HTERT RPE-1 (cell line): ENCODE measurements around the gene TRIM46.

Source experiments
- in situ Hi-C: fragments of 300-500 bp; cut with MboI; formaldehyde crosslinking; loops from 4 replicates; pipeline ENCODE4 v1.14.3; 2020; ENCODE audit warnings: low sequenced_read_pairs

Gene TRIM46

GRCh38 chr1:155173478-155174323 lies at the start of gene TRIM46:
Gene TRIM46 (plus strand): TSS chr1:155173849. CDS start chr1:155173967, 118 bp downstream.
- in situ Hi-C loops = no loop called here

GRCh38 chr1:155124503-155125463 lies 48.9 kb upstream of the TRIM46 start:
- in situ Hi-C loops = no loop called here

- in situ Hi-C loops = no loop called here
Observed at GRCh38 chr1:155125511-155125945, 48.1 kb upstream of the TRIM46 start.

GRCh38 chr1:155125946-155126555 lies 47.6 kb upstream of the TRIM46 start:
- in situ Hi-C loops = no loop called here

- in situ Hi-C loops = no loop called here
Observed at GRCh38 chr1:155126556-155127104, 47.0 kb upstream of the TRIM46 start.

- in situ Hi-C loops = no loop called here
Observed at GRCh38 chr1:155127105-155127966, 46.3 kb upstream of the TRIM46 start, which contains the start of gene EFNA1. Gene EFNA1 (plus strand): TSS chr1:155127876. CDS start chr1:155127978, 102 bp downstream.

GRCh38 chr1:155127967-155128754 lies 45.5 kb upstream of the TRIM46 start:
- in situ Hi-C loops = no loop called here

- in situ Hi-C loops = no loop called here
Observed at GRCh38 chr1:155128755-155129473, 44.7 kb upstream of the TRIM46 start.

GRCh38 chr1:155130272-155131006 lies 43.2 kb upstream of the TRIM46 start:
- in situ Hi-C loops = no loop called here

GRCh38 chr1:155131285-155131684 lies 42.4 kb upstream of the TRIM46 start:
- in situ Hi-C loops = no loop called here

GRCh38 chr1:155131856-155132255 lies 41.8 kb upstream of the TRIM46 start:
- in situ Hi-C loops = no loop called here

- in situ Hi-C loops = no loop called here
Observed at GRCh38 chr1:155133799-155134281, 39.8 kb upstream of the TRIM46 start.

GRCh38 chr1:155134322-155134721 lies 39.3 kb upstream of the TRIM46 start:
- in situ Hi-C loops = no loop called here

GRCh38 chr1:155134880-155135414 lies 38.7 kb upstream of the TRIM46 start:
- in situ Hi-C loops = no loop called here

- in situ Hi-C loops = no loop called here
Observed at GRCh38 chr1:155135415-155136028, 38.1 kb upstream of the TRIM46 start, which contains the start of gene SLC50A1. Gene SLC50A1 (plus strand): TSS chr1:155135852. CDS start chr1:155135912, 60 bp downstream.

- in situ Hi-C loops = no loop called here
Observed at GRCh38 chr1:155136748-155137147, 36.9 kb upstream of the TRIM46 start.
